ENCODE results near the gene SMPD3. TPM values are rescaled to one million over a fixed set of nuclear protein-coding genes. Genes with fewer than 3 reads are reported as not detected.

SMPD3 gene
- total RNA-seq, 1 donor from 2014 or later = 0.16 TPM

DNA sequence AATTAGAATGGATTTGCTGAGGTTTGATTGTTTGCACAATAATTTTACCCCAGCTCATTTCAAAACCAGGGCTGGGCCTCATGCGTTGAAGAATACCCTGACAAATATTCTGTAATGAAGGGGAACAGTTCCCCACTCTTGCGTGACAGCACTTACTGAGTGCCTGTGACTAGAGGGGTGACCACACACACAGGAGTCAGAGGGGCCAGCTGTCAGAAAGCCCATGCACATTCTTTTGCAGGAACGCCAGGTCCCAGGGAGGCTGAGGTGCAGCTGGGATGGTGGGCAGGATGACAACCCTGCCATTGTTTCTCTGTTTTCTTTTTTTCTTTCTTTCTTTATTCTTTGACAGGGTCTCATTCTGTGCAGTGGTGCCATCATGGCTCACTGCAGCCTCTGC, 44.6 kb downstream of the SMPD3 start:
- no peak overlapping the region for H3K4me3 ChIP-seq
- peaks cover 23% of the 10 kb centered on the region for H3K27me3 ChIP-seq (ENCODE audit: low read depth)
- DNase-seq = no peak
- H3K4me1 ChIP-seq = no peaks in the 10 kb centered on the region
- H3K27ac ChIP-seq (replicated peaks) = no peak overlapping the region
- TF ChIP-seq, protein P1, sequence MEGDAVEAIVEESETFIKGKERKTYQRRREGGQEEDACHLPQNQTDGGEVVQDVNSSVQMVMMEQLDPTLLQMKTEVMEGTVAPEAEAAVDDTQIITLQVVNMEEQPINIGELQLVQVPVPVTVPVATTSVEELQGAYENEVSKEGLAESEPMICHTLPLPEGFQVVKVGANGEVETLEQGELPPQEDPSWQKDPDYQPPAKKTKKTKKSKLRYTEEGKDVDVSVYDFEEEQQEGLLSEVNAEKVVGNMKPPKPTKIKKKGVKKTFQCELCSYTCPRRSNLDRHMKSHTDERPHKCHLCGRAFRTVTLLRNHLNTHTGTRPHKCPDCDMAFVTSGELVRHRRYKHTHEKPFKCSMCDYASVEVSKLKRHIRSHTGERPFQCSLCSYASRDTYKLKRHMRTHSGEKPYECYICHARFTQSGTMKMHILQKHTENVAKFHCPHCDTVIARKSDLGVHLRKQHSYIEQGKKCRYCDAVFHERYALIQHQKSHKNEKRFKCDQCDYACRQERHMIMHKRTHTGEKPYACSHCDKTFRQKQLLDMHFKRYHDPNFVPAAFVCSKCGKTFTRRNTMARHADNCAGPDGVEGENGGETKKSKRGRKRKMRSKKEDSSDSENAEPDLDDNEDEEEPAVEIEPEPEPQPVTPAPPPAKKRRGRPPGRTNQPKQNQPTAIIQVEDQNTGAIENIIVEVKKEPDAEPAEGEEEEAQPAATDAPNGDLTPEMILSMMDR (IDR thresholded peaks at IDR 0.05; ENCODE audit: borderline replicate concordance) = no peak
- intact Hi-C loops (cut with micrococcal nuclease) = no loop called here
- no peaks in the 10 kb centered on the region for H3K9me3 ChIP-seq (replicated peaks)
- no peaks in the 10 kb centered on the region for H3K36me3 ChIP-seq

- TF ChIP-seq, protein P1 (IDR thresholded peaks at IDR 0.05; ENCODE audit: borderline replicate concordance) = no peak
- no peaks in the 10 kb centered on the region for H3K36me3 ChIP-seq
- DNase-seq = no peak
- peaks cover 20% of the 10 kb centered on the region for H3K27me3 ChIP-seq (ENCODE audit: low read depth)
- no peak overlapping the region for H3K27ac ChIP-seq (replicated peaks)
- H3K9me3 ChIP-seq (replicated peaks) = no peaks in the 10 kb centered on the region
- H3K4me3 ChIP-seq = no peak overlapping the region
- intact Hi-C loops (cut with micrococcal nuclease) = no loop called here
- no peaks in the 10 kb centered on the region for H3K4me1 ChIP-seq
These were observed 45.1 kb downstream of the SMPD3 start for GRCh38 chr16:68403177-68403576.

GRCh38 chr16:68402748-68403040, 45.6 kb downstream of the SMPD3 start:
- intact Hi-C loops (cut with micrococcal nuclease) = no loop called here
- Histone ChIP-seq H3K27ac (replicated peaks) (no peak overlapping the region), H3K4me1 (no peaks in the 10 kb centered on the region), H3K36me3 (no peaks in the 10 kb centered on the region), H3K27me3 (ENCODE audit: low read depth) (peaks cover 22% of the 10 kb centered on the region), H3K4me3 (no peak overlapping the region), H3K9me3 (replicated peaks) (no peaks in the 10 kb centered on the region)
- DNase-seq = no peak
- TF ChIP-seq, protein P1 (IDR thresholded peaks at IDR 0.05; ENCODE audit: borderline replicate concordance) = no peak

GRCh38 chr16:68401871-68402747, 46.2 kb downstream of the SMPD3 start:
- intact Hi-C loops (cut with micrococcal nuclease) = no loop called here
- Histone ChIP-seq H3K27me3 (ENCODE audit: low read depth) (peaks cover 22% of the 10 kb centered on the region), H3K36me3 (no peaks in the 10 kb centered on the region), H3K9me3 (replicated peaks) (no peaks in the 10 kb centered on the region), H3K4me3 (no peak overlapping the region), H3K27ac (replicated peaks) (no peak overlapping the region), H3K4me1 (no peaks in the 10 kb centered on the region)
- DNase-seq = no peak
- TF ChIP-seq, protein P1 (IDR thresholded peaks at IDR 0.05; ENCODE audit: borderline replicate concordance) = no peak

GRCh38 chr16:68400924-68401460, 47.3 kb downstream of the SMPD3 start:
- Histone ChIP-seq H3K9me3 (replicated peaks) (no peaks in the 10 kb centered on the region), H3K27me3 (ENCODE audit: low read depth) (peaks cover 17% of the 10 kb centered on the region), H3K27ac (replicated peaks) (no peak overlapping the region), H3K4me1 (no peaks in the 10 kb centered on the region), H3K36me3 (no peaks in the 10 kb centered on the region), H3K4me3 (no peak overlapping the region)
- TF ChIP-seq, protein P1 (IDR thresholded peaks at IDR 0.05; ENCODE audit: borderline replicate concordance) = no peak
- intact Hi-C loops (cut with micrococcal nuclease) = no loop called here
- DNase-seq = no peak
